PC-3 (cell line): Measurements from ENCODE around the gene ABCB8. TPM values are rescaled to one million over a fixed set of nuclear protein-coding genes. Genes with fewer than 3 reads are reported as not detected.
A peak's percentile ranks its signal among the peaks of the same experiment; 100 is the strongest.

Source experiments
- ATAC-seq: fragments of 200-7000 bp; cut with Tn5 transposase; 2 replicates; pipeline ENCODE4 v1.9.1; 2020; ENCODE audit warnings: mild to moderate bottlenecking, moderate library complexity
- BruUV-seq: library from RNA; stranded (reverse); fragments of 400-500 nt; replicated peaks from 2 replicates; lab custom pipeline; 2021; lab: Mats Ljungman, UMichigan
- CTCF ChIA-PET: fragments of 300-600 bp; sonication (Branson Sonifier 250); formaldehyde crosslinking; loops from one replicate; lab custom pipeline; 2022; ENCODE audit warnings: antibody characterized with exemption; lab: Charles Lee
- POLR2A ChIA-PET: fragments of 300-600 bp; sonication (Branson Sonifier 250); formaldehyde crosslinking; loops from one replicate; lab custom pipeline; 2022; ENCODE audit warnings: antibody characterized with exemption; ENCODE audit not compliant: unreplicated experiment; lab: Charles Lee
- DNase-seq: peaks from one replicate; pipeline ENCODE4 v3.0.0-alpha.2; 2015
- H2AFZ ChIP-seq: fragments of 300-600 bp; sonication (generic); 2 replicates; pipeline ENCODE4 v1.6.0; 2016; ENCODE audit warnings: antibody characterized with exemption, low read length
- H3F3A ChIP-seq: fragments of 300-600 bp; sonication (generic); one replicate; pipeline ENCODE4 v1.6.0; 2017; ENCODE audit warnings: antibody characterized with exemption, low read length, control low read depth, mild to moderate bottlenecking; ENCODE audit not compliant: unreplicated experiment
- H3K27ac ChIP-seq: fragments of 300-600 bp; sonication (generic); 2 replicates; pipeline ENCODE4 v1.5.1; 2016; ENCODE audit warnings: mild to moderate bottlenecking, low read length
- H3K27me3 ChIP-seq: fragments of 300-600 bp; sonication (generic); 2 replicates; pipeline ENCODE4 v1.6.1; 2016; ENCODE audit warnings: low read length, mixed read lengths
- H3K36me3 ChIP-seq: fragments of 300-600 bp; sonication (generic); 2 replicates; pipeline ENCODE4 v1.6.1; 2016; ENCODE audit warnings: low read depth, mixed run types, low read length, mixed read lengths
- H3K4me1 ChIP-seq: fragments of 300-600 bp; sonication (generic); 2 replicates; pipeline ENCODE4 v1.5.1; 2016; ENCODE audit warnings: low read length; ENCODE audit not compliant: insufficient read depth
- H3K4me2 ChIP-seq: fragments of 300-600 bp; sonication (generic); 2 replicates; pipeline ENCODE4 v1.6.0; 2016; ENCODE audit warnings: low read length
- H3K4me3 ChIP-seq: fragments of 300-600 bp; sonication (generic); 2 replicates; pipeline ENCODE4 v1.5.1; 2016; ENCODE audit warnings: mild to moderate bottlenecking, low read length, mixed read lengths
- H3K79me2 ChIP-seq: fragments of 300-600 bp; sonication (generic); 2 replicates; pipeline ENCODE4 v1.6.1; 2017; ENCODE audit warnings: low read length, mixed read lengths
- H3K9ac ChIP-seq: fragments of 300-600 bp; sonication (generic); 2 replicates; pipeline ENCODE4 v1.6.0; 2016; ENCODE audit warnings: mild to moderate bottlenecking, low read length
- H3K9me2 ChIP-seq: fragments of 300-600 bp; sonication (generic); replicated peaks from 2 replicates; pipeline ENCODE4 v1.6.1; 2016; ENCODE audit warnings: mixed run types, low read length, mixed read lengths
- H3K9me3 ChIP-seq: fragments of 300-600 bp; sonication (generic); 2 replicates; pipeline ENCODE4 v1.6.1; 2016; ENCODE audit warnings: low read length, mixed read lengths
- H4K20me1 ChIP-seq: fragments of 300-600 bp; sonication (generic); 2 replicates; pipeline ENCODE4 v1.6.1; 2016; ENCODE audit warnings: low read length, mixed read lengths
- CTCF ChIP-seq: fragments of 300-600 bp; sonication (generic); conservative IDR thresholded peaks from 2 replicates; pipeline ENCODE4 v1.5.1; 2017; ENCODE audit warnings: antibody characterized with exemption, low read depth, mild to moderate bottlenecking, low read length
- EZH2 ChIP-seq: fragments of 300-600 bp; sonication (generic); IDR thresholded peaks from one replicate; pipeline ENCODE4 v1.6.1; 2017; ENCODE audit warnings: antibody characterized with exemption, mild to moderate bottlenecking, low read length; ENCODE audit not compliant: unreplicated experiment
- EZH2phosphoT487 ChIP-seq: fragments of 300-600 bp; sonication (generic); IDR thresholded peaks from 2 replicates; pipeline ENCODE4 v1.6.1; 2018; ENCODE audit warnings: mild to moderate bottlenecking, antibody characterized with exemption, low read length, borderline replicate concordance
- intact Hi-C: fragments of 100-400 bp; cut with micrococcal nuclease; formaldehyde crosslinking; loops from 2 replicates; pipeline ENCODE4 v1.9.0; 2023
- total RNA-seq: library from RNA; depleted of rRNA; stranded (reverse); fragments of >200 nt; gene quantifications from 2 replicates; pipeline ENCODE4 v1.2.3, GENCODE V29; 2014

The ABCB8 gene
- total RNA-seq, 1 experiment from 2014 or later: 58.4 TPM

- Histone ChIP-seq H3K9me2 (no peaks in the 10 kb centered on the region), H4K20me1 (no peaks in the 10 kb centered on the region), H3K9ac (peak within 1 kb of the TSS; percentile 89), H3K27me3 (no peaks in the 10 kb centered on the region), H3K36me3 (peaks cover 2% of the 10 kb centered on the region; the same call in 1 of the 2 replicates), H3K4me3 (peak within 1 kb of the TSS; percentile 86), H3K4me1 (peaks cover 48% of the 10 kb centered on the region), H3K4me2 (peak within 1 kb of the TSS; percentile 99), H3K27ac (peak within 1 kb of the TSS; percentile 97), H3K79me2 (peaks cover 34% of the 10 kb centered on the region), H3K9me3 (no peaks in the 10 kb centered on the region), H3F3A (no peaks in the 10 kb centered on the region), H2AFZ (peak within 1 kb of the TSS; percentile 82)
- intact Hi-C loops: no loop called here
- BruUV-seq: no TSS peak
- ChIA-PET CTCF (no interaction called here), POLR2A (no interaction called here)
- DNase-seq (peak; percentile 80), ATAC-seq (peak; percentile 1; the same call in 1 of the 2 replicates)
- TF ChIP-seq EZH2 (no peak), CTCF (peak; percentile 21; the same call in 1 of the 2 replicates), EZH2phosphoT487 (no peak)
Measured at GRCh38 chr7:151059367-151060112, 31.3 kb downstream of the ABCB8 start, which contains the start of gene SLC4A2. SLC4A2 (plus strand) TSS chr7:151059589; CDS start chr7:151061988, 2,399 bp downstream.

- peaks cover 8% of the 10 kb centered on the region; the same call in 1 of the 2 replicates for H3K36me3 ChIP-seq
- peak overlapping the region; percentile 81 for H2AFZ ChIP-seq
- no peak for ATAC-seq
- intact Hi-C loops: no loop called here
- no peak for DNase-seq
- H3K27ac ChIP-seq: peak overlapping the region; percentile 97
- peaks cover 48% of the 10 kb centered on the region for H3K4me1 ChIP-seq
- no peaks in the 10 kb centered on the region for H3K9me2 ChIP-seq
- CTCF ChIA-PET: no interaction called here
- POLR2A ChIA-PET: no interaction called here
- H3F3A ChIP-seq: no peaks in the 10 kb centered on the region
- no TSS peak for BruUV-seq
- no peaks in the 10 kb centered on the region for H4K20me1 ChIP-seq
- H3K27me3 ChIP-seq: no peaks in the 10 kb centered on the region
- peak overlapping the region; percentile 86 for H3K4me3 ChIP-seq
- H3K9ac ChIP-seq: peak overlapping the region; percentile 89
- peaks cover 39% of the 10 kb centered on the region for H3K79me2 ChIP-seq
- TF ChIP-seq EZH2 (no peak), EZH2phosphoT487 (no peak), CTCF (no peak)
- peak overlapping the region; percentile 99 for H3K4me2 ChIP-seq
- H3K9me3 ChIP-seq: no peaks in the 10 kb centered on the region
Measured at GRCh38 chr7:151060113-151060415, 31.8 kb downstream of the ABCB8 start.
